OCI-LY7 (cell line): ENCODE results near the gene GNB1L. TPM values are rescaled to one million over a fixed set of nuclear protein-coding genes. Genes with fewer than 3 reads are reported as not detected.

Source experiments
- BruUV-seq: library from RNA; stranded (reverse); fragments of 400-500 nt; replicated peaks from 2 replicates; lab custom pipeline; 2021; lab: Mats Ljungman, UMichigan
- CTCF ChIA-PET: fragments of 300-600 bp; sonication (Branson Sonifier 250); formaldehyde crosslinking; loops from one replicate; lab custom pipeline; 2022; ENCODE audit warnings: antibody characterized with exemption; ENCODE audit not compliant: unreplicated experiment; lab: Charles Lee
- POLR2A ChIA-PET: fragments of 300-600 bp; sonication (Branson Sonifier 250); formaldehyde crosslinking; loops from one replicate; lab custom pipeline; 2022; ENCODE audit warnings: antibody characterized with exemption; lab: Charles Lee
- DNase-seq: peaks from one replicate; pipeline ENCODE4 v3.0.0-alpha.2; 2015; ENCODE audit warnings: low spot score
- H2AFZ ChIP-seq: fragments of 200-600 bp; sonication (generic), shearing (Covaris generic); 2 replicates; pipeline ENCODE4 v1.6.1; 2014; ENCODE audit warnings: mild to moderate bottlenecking, antibody characterized with exemption, low read length, moderate library complexity
- H3K27ac ChIP-seq: fragments of 200-600 bp; sonication (generic); 2 replicates; pipeline ENCODE4 v1.5.1; 2014; ENCODE audit warnings: mixed run types, low read depth, mild to moderate bottlenecking, moderate library complexity, low read length, inconsistent platforms; ENCODE audit not compliant: poor library complexity, severe bottlenecking
- H3K36me3 ChIP-seq: fragments of 200-600 bp; sonication (generic); 2 replicates; pipeline ENCODE4 v1.6.1; 2014; ENCODE audit warnings: mild to moderate bottlenecking, antibody characterized with exemption, low read length, moderate library complexity, mixed read lengths; ENCODE audit not compliant: insufficient read depth
- H3K4me1 ChIP-seq: fragments of 200-600 bp; sonication (generic); 2 replicates; pipeline ENCODE4 v1.5.1; 2014; ENCODE audit warnings: mild to moderate bottlenecking, low read length; ENCODE audit not compliant: insufficient read depth, poor library complexity, severe bottlenecking
- H3K4me2 ChIP-seq: fragments of 200-600 bp; sonication (generic); 2 replicates; pipeline ENCODE4 v1.6.1; 2014; ENCODE audit warnings: mild to moderate bottlenecking, low read length
- H3K4me3 ChIP-seq: fragments of 200-600 bp; sonication (generic); 2 replicates; pipeline ENCODE4 v1.5.1; 2014; ENCODE audit warnings: mild to moderate bottlenecking, low read depth, low read length; ENCODE audit not compliant: poor library complexity, severe bottlenecking
- H3K79me2 ChIP-seq: fragments of 200-600 bp; sonication (generic); 2 replicates; pipeline ENCODE4 v1.6.1; 2016; ENCODE audit warnings: low read depth, mild to moderate bottlenecking, low read length, moderate library complexity, mixed read lengths; ENCODE audit not compliant: insufficient read depth
- H3K9me2 ChIP-seq: fragments of 200-600 bp; sonication (generic); 2 replicates; pipeline ENCODE4 v1.6.1; 2016; ENCODE audit warnings: mild to moderate bottlenecking, low read length, mixed read lengths; ENCODE audit not compliant: insufficient read depth
- H3K9me3 ChIP-seq: fragments of 200-600 bp; sonication (generic); 2 replicates; pipeline ENCODE4 v1.6.1; 2014; ENCODE audit warnings: mild to moderate bottlenecking, mixed run types, low read length, mixed read lengths
- H4K20me1 ChIP-seq: fragments of 200-600 bp; sonication (generic); 2 replicates; pipeline ENCODE4 v1.6.1; 2014; ENCODE audit warnings: mild to moderate bottlenecking, antibody characterized with exemption, low read length, moderate library complexity, mixed read lengths; ENCODE audit not compliant: insufficient read depth
- EZH2phosphoT487 ChIP-seq: fragments of 200-600 bp; sonication (generic); IDR thresholded peaks from 2 replicates; pipeline ENCODE4 v1.6.1; 2018; ENCODE audit warnings: low read depth, borderline replicate concordance, mild to moderate bottlenecking, mixed run types, antibody characterized with exemption, low read length, moderate library complexity, mixed read lengths
- intact Hi-C: fragments of 100-400 bp; cut with micrococcal nuclease; formaldehyde crosslinking; loops from one replicate; pipeline ENCODE4 v1.10.0; 2022; ENCODE audit not compliant: unreplicated experiment
- total RNA-seq, 2 experiments: library from RNA; depleted of rRNA in 1 of 2; stranded (reverse); fragments of >200 nt in 1 of 2; shearing (Covaris generic) in 1 of 2; gene quantifications; 2 replicates each; pipeline ENCODE4 v1.2.3, GENCODE V29; 2014 to 2022
- TF ChIP-seq, protein P1 (sequence below): fragments of 200-600 bp; sonication (generic); conservative IDR thresholded peaks from 2 replicates; pipeline ENCODE4 v1.5.1; 2014; ENCODE audit warnings: mild to moderate bottlenecking, antibody characterized with exemption, low read length, moderate library complexity, mixed read lengths

The GNB1L gene
- total RNA-seq, 2 experiments from 2014 or later, result 13.1 to 26.7 TPM

- Histone ChIP-seq H2AFZ (no peak overlapping the region), H3K4me2 (no peak overlapping the region), H3K4me3 (no peak overlapping the region), H4K20me1 (no peaks in the 10 kb centered on the region), H3K36me3 (no peaks in the 10 kb centered on the region), H3K9me2 (no peaks in the 10 kb centered on the region), H3K9me3 (no peaks in the 10 kb centered on the region), H3K27ac (no peak overlapping the region), H3K4me1 (no peaks in the 10 kb centered on the region), H3K79me2 (no peaks in the 10 kb centered on the region)
- intact Hi-C loops, result no loop called here
- ChIA-PET POLR2A (interaction anchor here (0.7 kb wide), 1 partner anchor 33 kb away, joined by 3 read pairs; no protein-coding TSS in a partner anchor), CTCF (no interaction called here)
- BruUV-seq, result no TSS peak
- DNase-seq, result no peak
- no peak for TF ChIP-seq EZH2phosphoT487
- TF ChIP-seq, protein P1, sequence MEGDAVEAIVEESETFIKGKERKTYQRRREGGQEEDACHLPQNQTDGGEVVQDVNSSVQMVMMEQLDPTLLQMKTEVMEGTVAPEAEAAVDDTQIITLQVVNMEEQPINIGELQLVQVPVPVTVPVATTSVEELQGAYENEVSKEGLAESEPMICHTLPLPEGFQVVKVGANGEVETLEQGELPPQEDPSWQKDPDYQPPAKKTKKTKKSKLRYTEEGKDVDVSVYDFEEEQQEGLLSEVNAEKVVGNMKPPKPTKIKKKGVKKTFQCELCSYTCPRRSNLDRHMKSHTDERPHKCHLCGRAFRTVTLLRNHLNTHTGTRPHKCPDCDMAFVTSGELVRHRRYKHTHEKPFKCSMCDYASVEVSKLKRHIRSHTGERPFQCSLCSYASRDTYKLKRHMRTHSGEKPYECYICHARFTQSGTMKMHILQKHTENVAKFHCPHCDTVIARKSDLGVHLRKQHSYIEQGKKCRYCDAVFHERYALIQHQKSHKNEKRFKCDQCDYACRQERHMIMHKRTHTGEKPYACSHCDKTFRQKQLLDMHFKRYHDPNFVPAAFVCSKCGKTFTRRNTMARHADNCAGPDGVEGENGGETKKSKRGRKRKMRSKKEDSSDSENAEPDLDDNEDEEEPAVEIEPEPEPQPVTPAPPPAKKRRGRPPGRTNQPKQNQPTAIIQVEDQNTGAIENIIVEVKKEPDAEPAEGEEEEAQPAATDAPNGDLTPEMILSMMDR, result no peak
Measured at GRCh38 chr22:19805821-19806212, 48.9 kb downstream of the GNB1L start.

DNA sequence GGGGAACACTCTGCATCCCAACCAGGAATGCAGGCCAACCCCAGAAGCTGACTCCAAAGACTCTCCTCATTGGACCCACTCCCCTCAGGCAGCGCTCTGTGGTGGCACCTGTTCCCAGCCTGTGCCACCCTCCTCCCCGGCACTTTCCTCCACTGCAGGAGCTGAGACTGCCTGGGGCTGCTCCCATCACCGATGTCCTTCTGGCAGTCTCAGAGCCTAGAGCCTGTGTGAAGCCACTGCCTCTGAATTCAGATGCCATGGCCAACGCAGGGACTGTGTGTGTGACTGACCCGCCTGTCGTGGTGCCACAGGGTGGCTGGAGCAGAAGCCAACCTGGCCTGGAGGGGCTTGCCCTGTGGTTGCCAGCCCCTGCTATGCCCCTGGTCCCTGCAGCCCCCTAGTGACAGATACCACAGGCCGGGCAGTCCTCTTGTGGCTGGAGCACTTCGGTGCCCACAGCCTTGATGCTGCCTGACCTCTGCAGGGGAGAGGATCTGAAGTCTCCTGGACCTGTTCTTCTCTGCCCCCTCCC is 50.9 kb downstream of the GNB1L start:
- CTCF ChIA-PET, result no interaction called here
- H2AFZ ChIP-seq, result no peak overlapping the region

More for the DNA sequence above, 50.9 kb downstream of the GNB1L start:
- no peak for DNase-seq
- no peaks in the 10 kb centered on the region for H3K9me2 ChIP-seq
- TF ChIP-seq EZH2phosphoT487, result no peak
- TF ChIP-seq, protein P1, result no peak
- H3K4me1 ChIP-seq, result no peaks in the 10 kb centered on the region
- no peak overlapping the region for H3K4me3 ChIP-seq
- POLR2A ChIA-PET, result no interaction called here
- intact Hi-C loops, result no loop called here
- no peaks in the 10 kb centered on the region for H3K79me2 ChIP-seq
- no peak overlapping the region for H3K27ac ChIP-seq
- H4K20me1 ChIP-seq, result no peaks in the 10 kb centered on the region
- no peaks in the 10 kb centered on the region for H3K9me3 ChIP-seq
- no peaks in the 10 kb centered on the region for H3K36me3 ChIP-seq
- no TSS peak for BruUV-seq
- no peak overlapping the region for H3K4me2 ChIP-seq
